Activated naive CD8-positive, alpha-beta T cell treated with anti-CD3 and anti-CD28 coated beads for 36 hours (primary cell): Measurements from ENCODE around the gene TALDO1. TPM values are rescaled to one million over a fixed set of nuclear protein-coding genes. Genes with fewer than 3 reads are reported as not detected.
A peak's percentile ranks its signal among the peaks of the same experiment; 100 is the strongest.

Source experiments
- DNase-seq: peaks from one replicate; pipeline ENCODE4 v3.0.0; 2021
- H3K27ac Mint-ChIP-seq: one replicate; pipeline ENCODE4 v1.8.0; 2022; ENCODE audit warnings: mild to moderate bottlenecking, moderate library complexity, mixed read lengths
- H3K27me3 Mint-ChIP-seq: one replicate; pipeline ENCODE4 v1.8.0; 2022; ENCODE audit warnings: mild to moderate bottlenecking, mixed read lengths
- H3K36me3 Mint-ChIP-seq: one replicate; pipeline ENCODE4 v1.8.0; 2021; ENCODE audit warnings: mild to moderate bottlenecking, mixed read lengths
- H3K4me1 Mint-ChIP-seq: one replicate; pipeline ENCODE4 v1.8.0; 2021; ENCODE audit warnings: mixed read lengths
- H3K4me3 Mint-ChIP-seq: one replicate; pipeline ENCODE4 v1.8.0; 2022; ENCODE audit warnings: mild to moderate bottlenecking, moderate library complexity, mixed read lengths
- H3K9me3 Mint-ChIP-seq: one replicate; pipeline ENCODE4 v1.8.0; 2022; ENCODE audit warnings: mixed read lengths
- total RNA-seq, 2 experiments: library from RNA; stranded (reverse); gene quantifications; one replicate each; pipeline ENCODE4 v1.2.3, GENCODE V29; 2021

Gene TALDO1
- 100 to 1,000 TPM; 231 to 243 TPM for total RNA-seq

- H3K9me3 Mint-ChIP-seq, result no peaks in the 10 kb centered on the region
- no peaks in the 10 kb centered on the region for H3K27me3 Mint-ChIP-seq
- H3K27ac Mint-ChIP-seq, result peak within 1 kb of the TSS; percentile 79
- H3K4me3 Mint-ChIP-seq, result peak within 1 kb of the TSS; percentile 86
- H3K36me3 Mint-ChIP-seq, result peaks cover 1% of the 10 kb centered on the region
- peaks cover 15% of the 10 kb centered on the region for H3K4me1 Mint-ChIP-seq
- DNase-seq, result peak; percentile 94
These were observed at the start of gene TALDO1 for GRCh38 chr11:747158-748006. Gene TALDO1, plus strand, starts transcription at chr11:747464. Its CDS starts 18 bp downstream, at chr11:747482.

GRCh38 chr11:697811-698311, 49.4 kb upstream of the TALDO1 start:
- no peaks in the 10 kb centered on the region for H3K9me3 Mint-ChIP-seq
- H3K4me3 Mint-ChIP-seq, result peak overlapping the region; percentile 6
- DNase-seq, result no peak
- peak overlapping the region; percentile 92 for H3K27ac Mint-ChIP-seq
- H3K27me3 Mint-ChIP-seq, result no peaks in the 10 kb centered on the region
- H3K4me1 Mint-ChIP-seq, result peaks cover 35% of the 10 kb centered on the region
- peaks cover 8% of the 10 kb centered on the region for H3K36me3 Mint-ChIP-seq

GRCh38 chr11:698493-699115, 48.7 kb upstream of the TALDO1 start:
- DNase-seq, result no peak
- Mint-ChIP-seq H3K9me3 (no peaks in the 10 kb centered on the region), H3K4me1 (peaks cover 28% of the 10 kb centered on the region), H3K36me3 (peaks cover 1% of the 10 kb centered on the region), H3K27ac (no peak overlapping the region), H3K4me3 (no peak overlapping the region), H3K27me3 (no peaks in the 10 kb centered on the region)

- Mint-ChIP-seq H3K36me3 (no peaks in the 10 kb centered on the region), H3K4me3 (no peak overlapping the region), H3K9me3 (no peaks in the 10 kb centered on the region), H3K27ac (no peak overlapping the region), H3K27me3 (no peaks in the 10 kb centered on the region), H3K4me1 (peaks cover 26% of the 10 kb centered on the region)
- no peak for DNase-seq
These were observed 48.2 kb upstream of the TALDO1 start for GRCh38 chr11:699116-699508.

- no peaks in the 10 kb centered on the region for H3K27me3 Mint-ChIP-seq
- no peaks in the 10 kb centered on the region for H3K36me3 Mint-ChIP-seq
- H3K4me3 Mint-ChIP-seq, result no peak overlapping the region
- peaks cover 26% of the 10 kb centered on the region for H3K4me1 Mint-ChIP-seq
- no peak for DNase-seq
- no peaks in the 10 kb centered on the region for H3K9me3 Mint-ChIP-seq
- no peak overlapping the region for H3K27ac Mint-ChIP-seq
These were observed 47.5 kb upstream of the TALDO1 start for GRCh38 chr11:699753-700152.

GRCh38 chr11:701741-702461, 45.4 kb upstream of the TALDO1 start:
- Mint-ChIP-seq H3K4me1 (peaks cover 25% of the 10 kb centered on the region), H3K36me3 (no peaks in the 10 kb centered on the region), H3K9me3 (no peaks in the 10 kb centered on the region), H3K27me3 (no peaks in the 10 kb centered on the region), H3K27ac (no peak overlapping the region), H3K4me3 (no peak overlapping the region)
- no peak for DNase-seq

- H3K27ac Mint-ChIP-seq, result no peak overlapping the region
- no peaks in the 10 kb centered on the region for H3K36me3 Mint-ChIP-seq
- peaks cover 17% of the 10 kb centered on the region for H3K4me1 Mint-ChIP-seq
- no peaks in the 10 kb centered on the region for H3K9me3 Mint-ChIP-seq
- H3K27me3 Mint-ChIP-seq, result peaks cover 8% of the 10 kb centered on the region
- DNase-seq, result no peak
- H3K4me3 Mint-ChIP-seq, result no peak overlapping the region
These were observed 44.5 kb upstream of the TALDO1 start for GRCh38 chr11:702462-703461.

GRCh38 chr11:703506-703905, 43.8 kb upstream of the TALDO1 start:
- Mint-ChIP-seq H3K27me3 (peaks cover 14% of the 10 kb centered on the region), H3K4me3 (no peak overlapping the region), H3K27ac (no peak overlapping the region), H3K36me3 (no peaks in the 10 kb centered on the region), H3K4me1 (peaks cover 9% of the 10 kb centered on the region), H3K9me3 (no peaks in the 10 kb centered on the region)
- no peak for DNase-seq

GRCh38 chr11:704228-704674, 43.0 kb upstream of the TALDO1 start:
- peaks cover 14% of the 10 kb centered on the region for H3K27me3 Mint-ChIP-seq
- no peaks in the 10 kb centered on the region for H3K36me3 Mint-ChIP-seq
- peaks cover 5% of the 10 kb centered on the region for H3K4me1 Mint-ChIP-seq
- H3K9me3 Mint-ChIP-seq, result no peaks in the 10 kb centered on the region
- H3K4me3 Mint-ChIP-seq, result no peak overlapping the region
- DNase-seq, result no peak
- H3K27ac Mint-ChIP-seq, result no peak overlapping the region

GRCh38 chr11:704781-705645, 42.3 kb upstream of the TALDO1 start:
- Mint-ChIP-seq H3K9me3 (no peaks in the 10 kb centered on the region), H3K4me3 (no peak overlapping the region), H3K27me3 (peaks cover 20% of the 10 kb centered on the region), H3K4me1 (peaks cover 5% of the 10 kb centered on the region), H3K27ac (no peak overlapping the region), H3K36me3 (no peaks in the 10 kb centered on the region)
- DNase-seq, result no peak

- H3K27me3 Mint-ChIP-seq, result peaks cover 27% of the 10 kb centered on the region
- H3K27ac Mint-ChIP-seq, result no peak within 1 kb of the TSS
- H3K4me3 Mint-ChIP-seq, result no peak within 1 kb of the TSS
- H3K4me1 Mint-ChIP-seq, result peaks cover 5% of the 10 kb centered on the region
- H3K9me3 Mint-ChIP-seq, result no peaks in the 10 kb centered on the region
- H3K36me3 Mint-ChIP-seq, result no peaks in the 10 kb centered on the region
- DNase-seq, result no peak
These were observed 41.4 kb upstream of the TALDO1 start, which contains the start of gene EPS8L2 for GRCh38 chr11:705646-706438. Gene EPS8L2, plus strand, starts transcription at chr11:706231. Its CDS starts 3,177 bp downstream, at chr11:709408.

GRCh38 chr11:706439-706956, 40.8 kb upstream of the TALDO1 start:
- no peak for DNase-seq
- Mint-ChIP-seq H3K4me3 (no peak overlapping the region), H3K27ac (no peak overlapping the region), H3K27me3 (peaks cover 32% of the 10 kb centered on the region), H3K36me3 (no peaks in the 10 kb centered on the region), H3K9me3 (no peaks in the 10 kb centered on the region), H3K4me1 (peaks cover 9% of the 10 kb centered on the region)
